DMS53 treated with DMSO at 0.1 percent for 48 hours (cell line): ENCODE results near the gene TAS2R3.

Source experiments
- DNase-seq: peaks from one replicate; lab custom pipeline; 2025; ENCODE audit not compliant: unreplicated experiment; lab: John Stamatoyannopoulos, UW

The TAS2R3 gene

GRCh38 chr7:141785706-141786552, 22.0 kb downstream of the TAS2R3 start:
- peak; percentile 63 for DNase-seq

- no peak for DNase-seq
Observed at GRCh38 chr7:141788296-141788695, 24.4 kb downstream of the TAS2R3 start.

GRCh38 chr7:141789917-141790316, 26.0 kb downstream of the TAS2R3 start, which contains the start of gene TAS2R5:
TAS2R5 (plus strand) TSS chr7:141790217; CDS start chr7:141790362, 145 bp downstream.
- DNase-seq: no peak

- no peak for DNase-seq
Observed at GRCh38 chr7:141792526-141792925, 28.6 kb downstream of the TAS2R3 start.
